HepG2 (cell line): Measurements from ENCODE around the gene CROCC. TPM values are rescaled to one million over a fixed set of nuclear protein-coding genes. Genes with fewer than 3 reads are reported as not detected.

ENCODE experiments used
- DMAP1 ChIP-seq: IDR thresholded peaks from 2 replicates; pipeline ENCODE4 v1.6.1; 2016
- FOSL2 ChIP-seq: sonication (generic); formaldehyde crosslinking; IDR thresholded peaks from 2 replicates; pipeline ENCODE4 v1.4.0; 2020; ENCODE audit warnings: missing genetic modification reagents
- GABPB1 ChIP-seq: IDR thresholded peaks from 2 replicates; pipeline ENCODE4 v1.6.1; 2016; ENCODE audit warnings: mild to moderate bottlenecking, missing genetic modification reagents, moderate library complexity, missing compliant biosample characterization
- GATA4 ChIP-seq: sonication (generic); IDR thresholded peaks from 2 replicates; pipeline ENCODE4 v1.6.1; 2016; ENCODE audit warnings: antibody characterized with exemption, low read depth, borderline replicate concordance
- HMG20A ChIP-seq: IDR thresholded peaks from 2 replicates; pipeline ENCODE4 v1.6.1; 2016; ENCODE audit warnings: borderline replicate concordance
- JUNB ChIP-seq: sonication (generic); formaldehyde crosslinking; IDR thresholded peaks from 2 replicates; pipeline ENCODE4 v1.8.0; 2022; ENCODE audit warnings: missing genetic modification reagents, mild to moderate bottlenecking, borderline replicate concordance
- KLF16 ChIP-seq, 2 experiments: sonication (generic) in 1 of 2; formaldehyde crosslinking in 1 of 2; IDR thresholded peaks; 2 replicates each; pipeline versions ENCODE4 v1.6.1 to v1.8.0; 2016 to 2023; ENCODE audit warnings: missing genetic modification reagents in 2 of 2, missing compliant biosample characterization in 1 of 2
- KMT2A ChIP-seq: sonication (generic); formaldehyde crosslinking; IDR thresholded peaks from 2 replicates; pipeline ENCODE4 v1.4.0; 2020; ENCODE audit warnings: missing genetic modification reagents
- MED1 ChIP-seq: sonication (generic); formaldehyde crosslinking; IDR thresholded peaks from 2 replicates; pipeline ENCODE4 v1.4.0; 2020; ENCODE audit warnings: missing genetic modification reagents
- MIER3 ChIP-seq: IDR thresholded peaks from 2 replicates; pipeline ENCODE4 v1.6.1; 2016; ENCODE audit warnings: missing compliant biosample characterization, borderline replicate concordance
- MTF1 ChIP-seq: sonication (generic); formaldehyde crosslinking; IDR thresholded peaks from 2 replicates; pipeline ENCODE4 v1.5.0; 2020; ENCODE audit warnings: missing genetic modification reagents
- NCOA2 ChIP-seq: sonication (generic); formaldehyde crosslinking; IDR thresholded peaks from 2 replicates; pipeline ENCODE4 v1.8.0; 2022; ENCODE audit warnings: inconsistent platforms
- NFYB ChIP-seq: sonication (generic); formaldehyde crosslinking; IDR thresholded peaks from 2 replicates; pipeline ENCODE4 v1.4.0; 2020; ENCODE audit warnings: missing genetic modification reagents
- PHF21A ChIP-seq: sonication (generic); formaldehyde crosslinking; IDR thresholded peaks from 2 replicates; pipeline ENCODE4 v1.5.0; 2020; ENCODE audit warnings: mild to moderate bottlenecking, missing genetic modification reagents
- POLR2AphosphoS5 ChIP-seq: IDR thresholded peaks from 2 replicates; pipeline ENCODE4 v1.6.1; 2012; ENCODE audit warnings: low read depth, low read length
- POLR2G ChIP-seq: fragments of 200-400 bp; formaldehyde crosslinking; IDR thresholded peaks from 2 replicates; pipeline ENCODE4 v1.6.1; 2018; ENCODE audit warnings: mild to moderate bottlenecking, low read depth, low read length, moderate library complexity
- SNAPC2 ChIP-seq: sonication (generic); formaldehyde crosslinking; IDR thresholded peaks from 2 replicates; pipeline ENCODE4 v1.8.1; 2022; ENCODE audit warnings: mild to moderate bottlenecking, missing genetic modification reagents
- SP2 ChIP-seq: sonication (generic); formaldehyde crosslinking; IDR thresholded peaks from 2 replicates; pipeline ENCODE4 v1.5.1; 2020; ENCODE audit warnings: mild to moderate bottlenecking, missing genetic modification reagents
- THAP11 ChIP-seq: IDR thresholded peaks from 2 replicates; pipeline ENCODE4 v1.6.1; 2016; ENCODE audit warnings: missing biosample characterization, missing genetic modification reagents
- ZNF430 ChIP-seq: sonication (generic); formaldehyde crosslinking; IDR thresholded peaks from 2 replicates; pipeline ENCODE4 v1.9.0; 2021; ENCODE audit warnings: mild to moderate bottlenecking, missing genetic modification reagents
- ZNF501 ChIP-seq: sonication (generic); formaldehyde crosslinking; IDR thresholded peaks from 2 replicates; pipeline ENCODE4 v1.5.1; 2020; ENCODE audit warnings: mild to moderate bottlenecking, moderate library complexity, missing genetic modification reagents
- ZNF652 ChIP-seq: IDR thresholded peaks from 2 replicates; pipeline ENCODE4 v1.6.1; 2016; ENCODE audit warnings: low read depth, borderline replicate concordance
- ZNF792 ChIP-seq: IDR thresholded peaks from 2 replicates; pipeline ENCODE4 v1.6.1; 2016
- polyA plus RNA-seq, 8 experiments: library from polyadenylated mRNA; depleted of rRNA in 3 of 8; stranded (reverse) in 7 of 8; unstranded in 1 of 8; fragments of >200 nt; fragmentation: Illumina TruSeq in 4 of 8; extraction: Trizol in 4 of 8; gene quantifications; 2 replicates each; pipeline versions ENCODE4 v1.2.1 to v1.2.3, GENCODE V29; 2011 to 2016; ENCODE audit warnings: low read depth in 4 of 8, missing spikeins in 1 of 8, mixed read lengths in 1 of 8; ENCODE audit not compliant: insufficient read depth in 1 of 8
- total RNA-seq, 5 experiments: library from RNA; depleted of rRNA; stranded (reverse); fragments of >200 nt; fragmentation: Illumina TruSeq; extraction: Trizol; gene quantifications; 2 replicates each; pipeline ENCODE4 v1.2.3, GENCODE V29; 2016; ENCODE audit warnings: low read depth in 1 of 5
- TF ChIP-seq, protein P1 (sequence below): sonication (generic); formaldehyde crosslinking; IDR thresholded peaks from 2 replicates; pipeline ENCODE4 v1.8.0; 2022; ENCODE audit warnings: mild to moderate bottlenecking, missing genetic modification reagents; ENCODE audit not compliant: insufficient replicate concordance
- TF ChIP-seq, protein P2 (sequence below): sonication (generic); formaldehyde crosslinking; IDR thresholded peaks from 2 replicates; pipeline ENCODE4 v1.5.1; 2020; ENCODE audit warnings: mild to moderate bottlenecking, moderate library complexity, missing genetic modification reagents
- TF ChIP-seq, protein P3 (sequence below): sonication (generic); formaldehyde crosslinking; IDR thresholded peaks from 2 replicates; pipeline ENCODE4 v1.4.0; 2020; ENCODE audit warnings: missing genetic modification reagents, borderline replicate concordance

The CROCC gene
- total and polyA plus RNA-seq, 2 of the 13 experiments (the other 11 are each of a cell fraction or from before 2014, with no cell fraction given): 7.8 to 15.5 TPM

DNA sequence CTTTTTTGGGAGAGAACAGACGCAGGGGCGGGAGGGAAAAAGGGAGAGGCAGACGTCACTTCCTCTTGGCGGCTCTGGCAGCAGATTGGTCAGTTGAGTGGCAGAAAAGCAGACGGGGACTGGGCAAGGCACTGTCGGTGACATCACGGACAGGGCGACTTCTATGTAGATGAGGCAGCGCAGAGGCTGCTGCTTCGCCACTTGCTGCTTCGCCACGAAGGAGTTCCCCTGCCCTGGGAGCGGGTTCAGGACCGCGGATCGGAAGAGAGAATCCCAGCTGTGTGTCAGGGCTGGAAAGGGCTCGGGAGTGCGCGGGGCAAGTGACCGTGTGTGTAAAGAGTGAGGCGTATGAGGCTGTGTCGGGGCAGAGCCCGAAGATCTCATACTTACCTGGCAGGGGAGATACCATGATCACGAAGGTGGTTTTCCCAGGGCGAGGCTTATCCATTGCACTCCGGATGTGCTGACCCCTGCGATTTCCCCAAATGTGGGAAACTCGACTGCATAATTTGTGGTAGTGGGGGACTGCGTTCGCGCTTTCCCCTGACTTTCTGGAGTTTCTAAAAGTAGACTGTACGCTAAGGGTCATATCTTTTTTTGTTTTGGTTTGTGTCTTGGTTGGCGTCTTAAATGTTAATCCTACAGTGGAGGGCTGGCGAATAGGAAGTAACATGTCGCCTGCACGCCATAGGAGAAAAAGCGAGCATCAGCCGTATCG lies 26.0 kb upstream of the CROCC start, which contains the start of gene RNU1-2 (continued):
- peak in 1 of 2 experiments; percentile 83; a peak in 2 of 4 replicates for TF ChIP-seq KLF16 (CRISPR knock-in tag; IDR thresholded peaks at IDR 0.05)
- peak; percentile 97 for TF ChIP-seq MED1 (CRISPR knock-in tag)
- peak; percentile 58 for TF ChIP-seq NCOA2 (CRISPR knock-in tag)
- TF ChIP-seq NFYB: peak; percentile 77
- TF ChIP-seq MIER3: peak; percentile 44; the same call in 1 of the 2 replicates
- peak; percentile 34; the same call in 1 of the 2 replicates for TF ChIP-seq JUNB
- TF ChIP-seq, protein P1, sequence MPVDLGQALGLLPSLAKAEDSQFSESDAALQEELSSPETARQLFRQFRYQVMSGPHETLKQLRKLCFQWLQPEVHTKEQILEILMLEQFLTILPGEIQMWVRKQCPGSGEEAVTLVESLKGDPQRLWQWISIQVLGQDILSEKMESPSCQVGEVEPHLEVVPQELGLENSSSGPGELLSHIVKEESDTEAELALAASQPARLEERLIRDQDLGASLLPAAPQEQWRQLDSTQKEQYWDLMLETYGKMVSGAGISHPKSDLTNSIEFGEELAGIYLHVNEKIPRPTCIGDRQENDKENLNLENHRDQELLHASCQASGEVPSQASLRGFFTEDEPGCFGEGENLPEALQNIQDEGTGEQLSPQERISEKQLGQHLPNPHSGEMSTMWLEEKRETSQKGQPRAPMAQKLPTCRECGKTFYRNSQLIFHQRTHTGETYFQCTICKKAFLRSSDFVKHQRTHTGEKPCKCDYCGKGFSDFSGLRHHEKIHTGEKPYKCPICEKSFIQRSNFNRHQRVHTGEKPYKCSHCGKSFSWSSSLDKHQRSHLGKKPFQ (CRISPR knock-in tag): peak; percentile 41
- TF ChIP-seq MTF1 (CRISPR knock-in tag): peak; percentile 12; the same call in 1 of the 2 replicates
- TF ChIP-seq, protein P2, sequence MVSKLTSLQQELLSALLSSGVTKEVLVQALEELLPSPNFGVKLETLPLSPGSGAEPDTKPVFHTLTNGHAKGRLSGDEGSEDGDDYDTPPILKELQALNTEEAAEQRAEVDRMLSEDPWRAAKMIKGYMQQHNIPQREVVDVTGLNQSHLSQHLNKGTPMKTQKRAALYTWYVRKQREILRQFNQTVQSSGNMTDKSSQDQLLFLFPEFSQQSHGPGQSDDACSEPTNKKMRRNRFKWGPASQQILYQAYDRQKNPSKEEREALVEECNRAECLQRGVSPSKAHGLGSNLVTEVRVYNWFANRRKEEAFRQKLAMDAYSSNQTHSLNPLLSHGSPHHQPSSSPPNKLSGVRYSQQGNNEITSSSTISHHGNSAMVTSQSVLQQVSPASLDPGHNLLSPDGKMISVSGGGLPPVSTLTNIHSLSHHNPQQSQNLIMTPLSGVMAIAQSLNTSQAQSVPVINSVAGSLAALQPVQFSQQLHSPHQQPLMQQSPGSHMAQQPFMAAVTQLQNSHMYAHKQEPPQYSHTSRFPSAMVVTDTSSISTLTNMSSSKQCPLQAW (CRISPR knock-in tag): peak; percentile 45; the same call in 1 of the 2 replicates
- 0 out of 2 replicates have a peak, but pooled peaks have one; percentile 4 for TF ChIP-seq FOSL2 (CRISPR knock-in tag)
- 0 out of 2 replicates have a peak, but pooled peaks have one; percentile 43 for TF ChIP-seq ZNF792
- TF ChIP-seq THAP11 (CRISPR knock-in tag): peak; percentile 63
- 0 out of 2 replicates have a peak, but pooled peaks have one; percentile 31 for TF ChIP-seq ZNF430 (CRISPR knock-in tag)
- TF ChIP-seq SNAPC2 (CRISPR knock-in tag): peak; percentile 100
- TF ChIP-seq HMG20A (CRISPR knock-in tag): peak; percentile 43; the same call in 1 of the 2 replicates
- TF ChIP-seq GATA4: peak; percentile 96
- TF ChIP-seq GABPB1 (CRISPR knock-in tag): peak; percentile 86
- peak; percentile 70 for TF ChIP-seq SP2 (CRISPR knock-in tag)
- peak; percentile 95 for TF ChIP-seq POLR2AphosphoS5
- TF ChIP-seq, protein P3, sequence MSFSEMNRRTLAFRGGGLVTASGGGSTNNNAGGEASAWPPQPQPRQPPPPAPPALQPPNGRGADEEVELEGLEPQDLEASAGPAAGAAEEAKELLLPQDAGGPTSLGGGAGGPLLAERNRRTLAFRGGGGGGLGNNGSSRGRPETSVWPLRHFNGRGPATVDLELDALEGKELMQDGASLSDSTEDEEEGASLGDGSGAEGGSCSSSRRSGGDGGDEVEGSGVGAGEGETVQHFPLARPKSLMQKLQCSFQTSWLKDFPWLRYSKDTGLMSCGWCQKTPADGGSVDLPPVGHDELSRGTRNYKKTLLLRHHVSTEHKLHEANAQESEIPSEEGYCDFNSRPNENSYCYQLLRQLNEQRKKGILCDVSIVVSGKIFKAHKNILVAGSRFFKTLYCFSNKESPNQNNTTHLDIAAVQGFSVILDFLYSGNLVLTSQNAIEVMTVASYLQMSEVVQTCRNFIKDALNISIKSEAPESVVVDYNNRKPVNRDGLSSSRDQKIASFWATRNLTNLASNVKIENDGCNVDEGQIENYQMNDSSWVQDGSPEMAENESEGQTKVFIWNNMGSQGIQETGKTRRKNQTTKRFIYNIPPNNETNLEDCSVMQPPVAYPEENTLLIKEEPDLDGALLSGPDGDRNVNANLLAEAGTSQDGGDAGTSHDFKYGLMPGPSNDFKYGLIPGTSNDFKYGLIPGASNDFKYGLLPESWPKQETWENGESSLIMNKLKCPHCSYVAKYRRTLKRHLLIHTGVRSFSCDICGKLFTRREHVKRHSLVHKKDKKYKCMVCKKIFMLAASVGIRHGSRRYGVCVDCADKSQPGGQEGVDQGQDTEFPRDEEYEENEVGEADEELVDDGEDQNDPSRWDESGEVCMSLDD (CRISPR knock-in tag): 0 out of 2 replicates have a peak, but pooled peaks have one; percentile 27
- peak; percentile 32; the same call in 1 of the 2 replicates for TF ChIP-seq DMAP1 (CRISPR knock-in tag)
- peak; percentile 48; the same call in 1 of the 2 replicates for TF ChIP-seq PHF21A (CRISPR knock-in tag)
- TF ChIP-seq ZNF652: peak; percentile 64; the same call in 1 of the 2 replicates
- TF ChIP-seq KMT2A (CRISPR knock-in tag): 0 out of 2 replicates have a peak, but pooled peaks have one; percentile 25
- TF ChIP-seq ZNF501: 0 out of 2 replicates have a peak, but pooled peaks have one; percentile 37
- peak; percentile 95 for TF ChIP-seq POLR2G
